ENCODE results near the gene ZNF683. TPM values are rescaled to one million over a fixed set of nuclear protein-coding genes. Genes with fewer than 3 reads are reported as not detected.

The ZNF683 gene
- total RNA-seq, 4 donors from 2014 or later, result 0.62 TPM; not detected in 3

- Histone ChIP-seq H3K27me3 (peaks cover 81% of the 10 kb centered on the region), H3K36me3 (no peaks in the 10 kb centered on the region), H3K4me1 (no peaks in the 10 kb centered on the region), H3K4me3 (no peak overlapping the region), H3K9me3 (no peaks in the 10 kb centered on the region), H3K27ac (no peak overlapping the region)
- TF ChIP-seq POLR2AphosphoS5 (IDR thresholded peaks at IDR 0.05), result no peak
- no peak for ATAC-seq
- 44% methylated on average over 2 of the region's 4 CpGs; no CpG with 5 or more reads in 1 of the 2 donors for WGBS, 2 donors (ENCODE audit: low coverage in 1 of 2)
Observed at GRCh38 chr1:26368006-26368405, 4.5 kb downstream of the ZNF683 start.

- Histone ChIP-seq H3K9me3 (no peaks in the 10 kb centered on the region), H3K4me3 (no peak overlapping the region), H3K36me3 (no peaks in the 10 kb centered on the region), H3K4me1 (no peaks in the 10 kb centered on the region), H3K27me3 (peaks cover 83% of the 10 kb centered on the region), H3K27ac (no peak overlapping the region)
- no peak for ATAC-seq
- TF ChIP-seq EP300 (IDR thresholded peaks at IDR 0.05), result no peak
- TF ChIP-seq POLR2AphosphoS5 (IDR thresholded peaks at IDR 0.05), result no peak
- no peak for TF ChIP-seq CTCF (IDR thresholded peaks at IDR 0.05)
- TF ChIP-seq POLR2A (IDR thresholded peaks at IDR 0.05), result no peak
- no CpG with 5 or more reads among the region's 6 CpGs for WGBS, 2 donors (ENCODE audit: low coverage in 1 of 2)
Observed at GRCh38 chr1:26367441-26367840, 5.1 kb downstream of the ZNF683 start.

- H3K4me3 ChIP-seq, result no peak overlapping the region
- H3K9me3 ChIP-seq, result no peaks in the 10 kb centered on the region
- no peaks in the 10 kb centered on the region for H3K36me3 ChIP-seq
- H3K27ac ChIP-seq, result no peak overlapping the region
- no peak for TF ChIP-seq POLR2AphosphoS5 (IDR thresholded peaks at IDR 0.05)
- TF ChIP-seq POLR2A (IDR thresholded peaks at IDR 0.05), result no peak
- TF ChIP-seq CTCF (IDR thresholded peaks at IDR 0.05), result no peak
- TF ChIP-seq EP300 (IDR thresholded peaks at IDR 0.05), result no peak
- WGBS, 2 donors (ENCODE audit: low coverage in 1 of 2), result 56 to 100% methylated on average over 1 to 3 of the region's 9 CpGs
- ATAC-seq, result no peak
- peaks cover 0 to 13% (median 8%) of the 10 kb centered on the region in 3 donors for H3K4me1 ChIP-seq
- peaks cover 89% of the 10 kb centered on the region for H3K27me3 ChIP-seq
Observed at GRCh38 chr1:26364956-26365355, 7.6 kb downstream of the ZNF683 start.

- H3K4me3 ChIP-seq, result no peak overlapping the region
- H3K9me3 ChIP-seq, result no peaks in the 10 kb centered on the region
- peaks cover 89% of the 10 kb centered on the region for H3K27me3 ChIP-seq
- peaks cover 0 to 16% (median 9%) of the 10 kb centered on the region in 3 donors for H3K4me1 ChIP-seq
- TF ChIP-seq EP300 (IDR thresholded peaks at IDR 0.05), result no peak
- no peak for TF ChIP-seq POLR2AphosphoS5 (IDR thresholded peaks at IDR 0.05)
- TF ChIP-seq CTCF (IDR thresholded peaks at IDR 0.05), result peak in 3 of 4 experiments; percentile 75 to 79 (median 79)
- H3K27ac ChIP-seq, result no peak overlapping the region
- peak; percentile 42 for ATAC-seq
- WGBS, 2 donors (ENCODE audit: low coverage in 1 of 2), result 62 to 64% methylated on average over 6 to 13 of the region's 26 CpGs
- no peaks in the 10 kb centered on the region for H3K36me3 ChIP-seq
Observed at GRCh38 chr1:26363549-26364448, 8.8 kb downstream of the ZNF683 start.

- no peaks in the 10 kb centered on the region for H3K36me3 ChIP-seq
- H3K9me3 ChIP-seq, result no peaks in the 10 kb centered on the region
- H3K4me3 ChIP-seq, result no peak overlapping the region
- H3K27me3 ChIP-seq, result peaks cover 89% of the 10 kb centered on the region
- peaks cover 0 to 16% (median 9%) of the 10 kb centered on the region in 3 donors for H3K4me1 ChIP-seq
- TF ChIP-seq CTCF (IDR thresholded peaks at IDR 0.05) (no peak), POLR2AphosphoS5 (IDR thresholded peaks at IDR 0.05) (no peak), EP300 (IDR thresholded peaks at IDR 0.05) (no peak), POLR2A (IDR thresholded peaks at IDR 0.05) (no peak)
- 83 to 93% methylated on average over 3 of the region's 3 CpGs for WGBS, 2 donors (ENCODE audit: low coverage in 1 of 2)
- H3K27ac ChIP-seq, result no peak overlapping the region
- ATAC-seq, result no peak
Observed at GRCh38 chr1:26362331-26362730, 10.2 kb downstream of the ZNF683 start.
